ENCODE measurements around the gene CYP2U1. TPM values are rescaled to one million over a fixed set of nuclear protein-coding genes. Genes with fewer than 3 reads are reported as not detected.
"Not testable (repeated sequence)": the region's sequence is repeated elsewhere in the genome, so short reads cannot be mapped to it uniquely, and the experiment has no call there.

The CYP2U1 gene
- total and polyA plus RNA-seq, 7 experiments from 2014 or later: 2.8 to 11.4 (median 5.8) TPM

DNA sequence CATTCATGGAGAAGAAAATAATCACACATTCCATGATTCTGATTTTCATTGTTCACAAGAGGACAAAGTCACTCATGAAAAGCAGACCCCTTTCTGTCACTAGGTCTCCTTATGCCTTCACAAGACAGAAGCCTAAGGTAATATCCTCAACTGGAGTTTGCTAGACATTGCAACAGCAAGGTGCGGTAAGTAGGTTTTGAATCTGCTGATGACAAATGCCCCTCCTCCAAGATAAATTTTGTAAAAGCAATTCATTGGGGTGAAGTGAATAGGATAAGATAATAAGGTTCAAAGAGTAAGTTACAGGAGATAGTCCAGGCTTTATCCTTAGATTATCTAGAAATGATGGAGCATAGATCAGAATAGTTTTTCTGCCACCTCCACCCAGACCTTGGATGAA is 16.1 kb upstream of the CYP2U1 start:
- no peak overlapping the region for H3K27ac Mint-ChIP-seq
- ChIA-PET POLR2A (no interaction called here), CTCF (no interaction called here)
- ATAC-seq (no peak), DNase-seq (no peak)
- no peaks in the 10 kb centered on the region for H3K27me3 ChIP-seq (ENCODE audit: control insufficient read depth in 2 of 2, insufficient read depth in 2 of 2, low read length in 2 of 2)
- no peaks in the 10 kb centered on the region for H3K36me3 ChIP-seq (ENCODE audit: control insufficient read depth in 2 of 3, insufficient read depth in 3 of 3, low read length in 3 of 3)
- no peak overlapping the region for H3K4me3 ChIP-seq (ENCODE audit: low read length)
- peaks cover 6 to 21% (median 8%) of the 10 kb centered on the region in 5 donors for H3K27me3 Mint-ChIP-seq
- H3K4me3 Mint-ChIP-seq: no peak overlapping the region
- H3K9me3 ChIP-seq (ENCODE audit: control insufficient read depth in 2 of 3, low read length in 3 of 3): no peaks in the 10 kb centered on the region
- no peaks in the 10 kb centered on the region for H3K4me1 ChIP-seq (ENCODE audit: control insufficient read depth in 2 of 2, insufficient read depth in 2 of 2, low read length in 2 of 2)
- intact Hi-C loops (cut with micrococcal nuclease): no loop called here
- H3K4me1 Mint-ChIP-seq: peaks cover 0 to 5% (median 0%) of the 10 kb centered on the region in 7 donors
- H3K36me3 Mint-ChIP-seq: peaks cover 0 to 7% (median 5%) of the 10 kb centered on the region in 5 donors
- peaks cover 0 to 17% (median 9%) of the 10 kb centered on the region in 11 donors for H3K9me3 Mint-ChIP-seq
- H3K27ac ChIP-seq (ENCODE audit: low read depth, low read length): no peak overlapping the region

DNA sequence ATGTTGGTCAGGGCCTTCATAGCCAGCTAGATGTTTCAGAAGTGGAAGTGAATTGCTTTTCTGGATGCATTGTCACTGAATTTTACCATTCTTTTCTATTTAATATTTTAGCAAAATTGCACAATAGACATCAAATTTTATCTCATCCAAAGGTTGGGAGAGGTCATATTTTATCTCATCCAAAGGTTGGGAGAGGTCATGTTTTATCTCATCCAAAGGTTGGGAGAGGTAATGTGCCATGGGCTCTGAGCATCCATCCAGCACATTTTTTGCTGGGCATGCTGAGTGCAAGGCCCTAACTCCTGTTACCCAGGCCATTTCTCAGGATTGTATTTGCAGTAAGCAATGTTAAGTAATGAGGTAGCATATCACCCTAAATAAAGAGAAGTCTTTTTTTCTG is 14.7 kb upstream of the CYP2U1 start:
- no peaks in the 10 kb centered on the region for H3K9me3 ChIP-seq (ENCODE audit: control insufficient read depth in 2 of 3, low read length in 3 of 3)
- intact Hi-C loops (cut with micrococcal nuclease): no loop called here
- no peak for DNase-seq

DNA sequence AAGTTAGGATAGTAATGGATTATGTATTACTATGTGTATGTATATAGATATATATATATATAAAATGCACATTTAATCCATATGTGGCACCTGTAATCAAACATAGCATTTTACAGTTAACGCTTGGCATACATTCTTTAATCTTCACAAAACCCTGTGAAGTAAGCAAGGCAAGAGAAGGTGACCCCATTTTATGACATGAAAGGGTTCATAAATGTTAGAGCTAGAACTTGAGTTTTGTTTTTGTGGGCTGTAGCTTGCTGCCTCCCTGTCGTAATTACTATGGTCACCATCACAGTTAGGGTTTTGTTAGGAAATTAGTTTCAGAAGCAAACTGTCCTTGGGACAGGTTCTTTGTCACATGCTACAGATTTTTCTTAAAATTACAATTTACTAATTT is 13.8 kb upstream of the CYP2U1 start:
- H3K4me3 ChIP-seq (ENCODE audit: low read length): no peak overlapping the region
- Mint-ChIP-seq H3K36me3 (peaks cover 0 to 7% (median 5%) of the 10 kb centered on the region in 5 donors), H3K27me3 (peaks cover 6 to 35% (median 13%) of the 10 kb centered on the region in 5 donors), H3K27ac (no peak overlapping the region), H3K4me1 (peaks cover 0 to 5% (median 0%) of the 10 kb centered on the region in 7 donors), H3K9me3 (peaks cover 0 to 22% (median 10%) of the 10 kb centered on the region in 11 donors), H3K4me3 (no peak overlapping the region)
- H3K36me3 ChIP-seq (ENCODE audit: control insufficient read depth in 2 of 3, insufficient read depth in 3 of 3, low read length in 3 of 3): no peaks in the 10 kb centered on the region
- ATAC-seq (no peak), DNase-seq (no peak)
- H3K27ac ChIP-seq (ENCODE audit: low read depth, low read length): no peak overlapping the region
- intact Hi-C loops (cut with micrococcal nuclease): no loop called here
- no peaks in the 10 kb centered on the region for H3K9me3 ChIP-seq (ENCODE audit: control insufficient read depth in 2 of 3, low read length in 3 of 3)
- POLR2A ChIA-PET: no interaction called here
- no peaks in the 10 kb centered on the region for H3K4me1 ChIP-seq (ENCODE audit: control insufficient read depth in 2 of 2, insufficient read depth in 2 of 2, low read length in 2 of 2)
- H3K27me3 ChIP-seq (ENCODE audit: control insufficient read depth in 2 of 2, insufficient read depth in 2 of 2, low read length in 2 of 2): no peaks in the 10 kb centered on the region
- CTCF ChIA-PET: no interaction called here

More for the DNA sequence above, 14.7 kb upstream of the CYP2U1 start:
- no peak overlapping the region for H3K27ac Mint-ChIP-seq
- no peak for ATAC-seq
- CTCF ChIA-PET: no interaction called here
- Histone ChIP-seq H3K27ac (ENCODE audit: low read depth, low read length) (no peak overlapping the region), H3K4me3 (ENCODE audit: low read length) (no peak overlapping the region), H3K36me3 (ENCODE audit: control insufficient read depth in 2 of 3, insufficient read depth in 3 of 3, low read length in 3 of 3) (no peaks in the 10 kb centered on the region), H3K27me3 (ENCODE audit: control insufficient read depth in 2 of 2, insufficient read depth in 2 of 2, low read length in 2 of 2) (no peaks in the 10 kb centered on the region), H3K4me1 (ENCODE audit: control insufficient read depth in 2 of 2, insufficient read depth in 2 of 2, low read length in 2 of 2) (no peaks in the 10 kb centered on the region)
- H3K9me3 Mint-ChIP-seq: peaks cover 0 to 22% (median 10%) of the 10 kb centered on the region in 11 donors
- POLR2A ChIA-PET: no interaction called here
- H3K4me1 Mint-ChIP-seq: peaks cover 0 to 5% (median 0%) of the 10 kb centered on the region in 7 donors
- peaks cover 6 to 29% (median 13%) of the 10 kb centered on the region in 5 donors for H3K27me3 Mint-ChIP-seq
- peaks cover 0 to 7% (median 5%) of the 10 kb centered on the region in 5 donors for H3K36me3 Mint-ChIP-seq
- H3K4me3 Mint-ChIP-seq: no peak overlapping the region

DNA sequence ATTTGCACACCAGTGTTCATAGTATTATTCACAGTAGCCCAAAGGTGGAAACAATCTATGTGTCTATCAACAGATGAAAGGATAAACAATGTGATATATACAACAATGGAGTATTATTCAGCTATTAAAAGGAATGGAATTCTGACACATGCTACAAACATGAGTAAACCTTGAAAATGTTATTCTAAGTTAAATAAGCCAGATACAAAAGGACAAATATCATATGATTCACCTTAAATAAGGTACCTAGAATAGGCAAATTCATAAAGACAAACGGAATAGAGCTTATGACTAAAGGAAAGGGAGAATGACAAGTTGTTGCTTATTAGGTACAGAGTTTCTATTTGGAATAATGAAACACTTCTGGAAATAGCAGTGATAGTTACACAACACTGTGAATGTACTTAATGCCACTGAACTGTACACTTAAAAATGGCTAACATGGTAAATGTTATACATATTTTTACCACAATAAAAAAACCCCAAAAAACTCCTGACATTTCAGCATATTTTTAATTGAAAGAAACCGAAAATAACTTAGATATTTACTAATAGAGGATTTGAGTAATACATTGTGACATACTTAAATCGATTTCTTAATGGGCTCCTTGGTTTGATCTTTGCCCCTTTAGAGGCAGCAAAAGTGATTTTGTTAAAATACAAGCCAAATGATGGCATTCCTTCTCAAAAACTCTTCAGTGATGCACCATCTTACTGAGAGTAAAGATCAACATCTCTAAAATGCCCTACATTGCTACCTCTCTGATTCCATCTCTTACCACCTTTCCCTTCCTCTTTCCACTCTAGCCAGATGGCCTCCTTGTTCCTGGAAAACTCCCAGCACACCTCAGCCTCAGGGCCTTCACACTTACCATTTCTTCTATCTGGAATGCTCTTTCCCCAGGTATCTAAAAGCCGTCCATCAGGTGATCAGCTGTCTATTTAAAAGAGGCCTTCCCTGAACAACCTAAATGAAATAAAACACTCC is 8.6 kb upstream of the CYP2U1 start:
- CTCF ChIA-PET: no interaction called here
- H3K27ac Mint-ChIP-seq: no peak overlapping the region
- no peaks in the 10 kb centered on the region for H3K4me1 Mint-ChIP-seq
- H3K9me3 Mint-ChIP-seq: peaks cover 0 to 22% (median 10%) of the 10 kb centered on the region in 11 donors
- Histone ChIP-seq H3K4me3 (ENCODE audit: low read length) (no peak overlapping the region), H3K27me3 (ENCODE audit: control insufficient read depth in 2 of 2, insufficient read depth in 2 of 2, low read length in 2 of 2) (no peaks in the 10 kb centered on the region), H3K4me1 (ENCODE audit: control insufficient read depth in 2 of 2, insufficient read depth in 2 of 2, low read length in 2 of 2) (no peaks in the 10 kb centered on the region), H3K27ac (ENCODE audit: low read depth, low read length) (no peak overlapping the region), H3K9me3 (ENCODE audit: control insufficient read depth in 2 of 3, low read length in 3 of 3) (no peaks in the 10 kb centered on the region), H3K36me3 (ENCODE audit: control insufficient read depth in 2 of 3, insufficient read depth in 3 of 3, low read length in 3 of 3) (no peaks in the 10 kb centered on the region)
- H3K27me3 Mint-ChIP-seq: peaks cover 6 to 36% (median 17%) of the 10 kb centered on the region in 5 donors
- ATAC-seq (no peak), DNase-seq (no peak)
- peaks cover 0 to 7% (median 5%) of the 10 kb centered on the region in 5 donors for H3K36me3 Mint-ChIP-seq
- intact Hi-C loops (cut with micrococcal nuclease): no loop called here
- H3K4me3 Mint-ChIP-seq: no peak overlapping the region
- POLR2A ChIA-PET: no interaction called here

DNA sequence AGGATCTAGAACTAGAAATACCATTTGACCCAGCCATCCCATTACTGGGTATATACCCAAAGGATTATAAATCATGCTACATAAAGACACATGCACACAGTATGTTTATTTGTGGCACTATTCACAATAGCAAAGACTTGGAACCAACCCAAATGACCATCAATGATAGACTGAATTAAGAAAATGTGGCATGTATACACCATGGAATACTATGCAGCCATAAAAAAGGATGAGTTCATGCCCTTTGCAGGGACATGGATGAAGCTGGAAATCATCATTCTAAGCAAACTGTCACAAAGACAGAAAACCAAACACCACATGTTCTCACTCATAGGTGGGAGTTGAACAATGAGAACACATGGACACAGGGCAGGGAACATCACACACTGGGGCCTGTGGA is 5.6 kb upstream of the CYP2U1 start:
- H3K4me3 ChIP-seq (ENCODE audit: low read length); H3K36me3 ChIP-seq (ENCODE audit: control insufficient read depth in 2 of 3, insufficient read depth in 3 of 3, low read length in 3 of 3); CTCF ChIA-PET; H3K9me3 Mint-ChIP-seq; H3K27ac ChIP-seq (ENCODE audit: low read depth, low read length); H3K4me1 ChIP-seq (ENCODE audit: control insufficient read depth in 2 of 2, insufficient read depth in 2 of 2, low read length in 2 of 2); H3K4me3 Mint-ChIP-seq; ATAC-seq; H3K27me3 ChIP-seq (ENCODE audit: control insufficient read depth in 2 of 2, insufficient read depth in 2 of 2, low read length in 2 of 2); intact Hi-C loops (cut with micrococcal nuclease); H3K36me3 Mint-ChIP-seq; DNase-seq; H3K27ac Mint-ChIP-seq; H3K9me3 ChIP-seq (ENCODE audit: control insufficient read depth in 2 of 3, low read length in 3 of 3); H3K4me1 Mint-ChIP-seq: not testable (repeated sequence)
- POLR2A ChIA-PET: interaction anchor here (0.6 kb wide), 1 partner anchor 13 kb away, joined by 3 read pairs; no protein-coding TSS in a partner anchor
- peaks cover 0 to 28% (median 9%) of the 10 kb centered on the region in 5 donors for H3K27me3 Mint-ChIP-seq

DNA sequence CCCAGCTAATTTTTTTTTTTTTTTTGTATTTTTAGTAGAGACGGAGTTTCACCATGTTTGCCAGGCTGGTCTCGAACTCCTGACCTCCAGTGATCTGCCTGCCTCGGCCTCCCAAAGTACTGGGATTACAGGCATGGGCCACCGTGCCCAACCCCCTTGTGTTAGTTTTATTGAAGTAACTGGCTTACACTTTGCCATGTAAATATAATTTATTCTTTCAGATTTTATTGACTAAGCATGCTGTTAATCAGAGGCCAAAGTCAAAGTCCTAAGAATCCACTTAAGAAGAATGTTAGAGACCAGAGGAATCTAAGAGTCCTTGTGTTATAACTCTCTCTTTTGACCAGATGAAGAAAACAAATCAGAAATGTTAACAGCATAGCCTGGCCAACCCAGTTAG is 4.5 kb upstream of the CYP2U1 start:
- intact Hi-C loops (cut with micrococcal nuclease): not testable (repeated sequence)

More for the DNA sequence above, 4.5 kb upstream of the CYP2U1 start:
- H3K4me3 ChIP-seq (ENCODE audit: low read length); H3K27ac ChIP-seq (ENCODE audit: low read depth, low read length); POLR2A ChIA-PET; H3K4me3 Mint-ChIP-seq; H3K9me3 Mint-ChIP-seq; DNase-seq; H3K27ac Mint-ChIP-seq; H3K36me3 ChIP-seq (ENCODE audit: control insufficient read depth in 2 of 3, insufficient read depth in 3 of 3, low read length in 3 of 3); CTCF ChIA-PET; H3K36me3 Mint-ChIP-seq; H3K27me3 ChIP-seq (ENCODE audit: control insufficient read depth in 2 of 2, insufficient read depth in 2 of 2, low read length in 2 of 2); ATAC-seq; H3K4me1 ChIP-seq (ENCODE audit: control insufficient read depth in 2 of 2, insufficient read depth in 2 of 2, low read length in 2 of 2); H3K9me3 ChIP-seq (ENCODE audit: control insufficient read depth in 2 of 3, low read length in 3 of 3): not testable (repeated sequence)
- Mint-ChIP-seq H3K4me1 (peaks cover 0 to 13% (median 7%) of the 10 kb centered on the region in 7 donors), H3K27me3 (peaks cover 0 to 25% (median 4%) of the 10 kb centered on the region in 5 donors)
